H9 (cell line): ENCODE results near the gene PRKD2. TPM values are rescaled to one million over a fixed set of nuclear protein-coding genes. Genes with fewer than 3 reads are reported as not detected.

ENCODE experiments used
- DNase-seq: peaks from one replicate; pipeline ENCODE4 v3.0.0-alpha.2; 2017
- H2AFZ ChIP-seq: one replicate; pipeline ENCODE4 v1.6.1; 2013; ENCODE audit warnings: mild to moderate bottlenecking, low read length, control low read depth, moderate library complexity
- H2AK5ac ChIP-seq: 2 replicates; pipeline ENCODE4 v1.6.1; 2013; ENCODE audit warnings: low read length, control low read depth, mixed read lengths; ENCODE audit not compliant: insufficient read length
- H2BK120ac ChIP-seq: one replicate; pipeline ENCODE4 v1.6.1; 2013; ENCODE audit warnings: low read depth, mild to moderate bottlenecking, low read length, control low read depth, inconsistent platforms; ENCODE audit not compliant: poor library complexity, severe bottlenecking
- H2BK12ac ChIP-seq: 2 replicates; pipeline ENCODE4 v1.6.1; 2013; ENCODE audit warnings: low read length, control low read depth, mixed read lengths, low read depth; ENCODE audit not compliant: insufficient read length
- H2BK15ac ChIP-seq: 2 replicates; pipeline ENCODE4 v1.6.1; 2013; ENCODE audit warnings: low read depth, low read length, control low read depth
- H2BK20ac ChIP-seq: one replicate; pipeline ENCODE4 v1.6.1; 2013; ENCODE audit warnings: low read depth, mild to moderate bottlenecking, low read length, control low read depth, inconsistent platforms; ENCODE audit not compliant: poor library complexity, severe bottlenecking
- H2BK5ac ChIP-seq: 2 replicates; pipeline ENCODE4 v1.6.1; 2013; ENCODE audit warnings: low read length, control low read depth, mixed read lengths; ENCODE audit not compliant: insufficient read length
- H3K14ac ChIP-seq: 2 replicates; pipeline ENCODE4 v1.6.1; 2013; ENCODE audit warnings: low read length, control low read depth; ENCODE audit not compliant: insufficient read depth
- H3K18ac ChIP-seq: 2 replicates; pipeline ENCODE4 v1.6.1; 2013; ENCODE audit warnings: low read depth, mild to moderate bottlenecking, mixed read lengths, low read length, control low read depth; ENCODE audit not compliant: insufficient read length
- H3K23ac ChIP-seq: 2 replicates; pipeline ENCODE4 v1.6.1; 2013; ENCODE audit warnings: low read length, control low read depth, mixed read lengths, low read depth; ENCODE audit not compliant: insufficient read length
- H3K23me2 ChIP-seq: 2 replicates; pipeline ENCODE4 v1.6.1; 2013; ENCODE audit warnings: low read depth, mild to moderate bottlenecking, mixed read lengths, low read length, control low read depth; ENCODE audit not compliant: insufficient read length, poor library complexity, severe bottlenecking
- H3K27ac ChIP-seq: 2 replicates; pipeline ENCODE4 v1.5.1; 2013; ENCODE audit warnings: low read length, control low read depth, mixed read lengths, low read depth; ENCODE audit not compliant: insufficient read length
- H3K27me3 ChIP-seq: 2 replicates; pipeline ENCODE4 v1.6.1; 2013; ENCODE audit warnings: low read length, control low read depth, inconsistent platforms; ENCODE audit not compliant: insufficient read depth
- H3K4ac ChIP-seq: 2 replicates; pipeline ENCODE4 v1.6.1; 2013; ENCODE audit warnings: low read depth, mild to moderate bottlenecking, control low read depth, inconsistent platforms, low read length, moderate library complexity
- H3K4me1 ChIP-seq: 2 replicates; pipeline ENCODE4 v1.6.1; 2013; ENCODE audit warnings: low read length, control low read depth, inconsistent platforms; ENCODE audit not compliant: insufficient read depth
- H3K4me2 ChIP-seq: 2 replicates; pipeline ENCODE4 v1.6.1; 2013; ENCODE audit warnings: low read length, control low read depth, mixed read lengths; ENCODE audit not compliant: insufficient read length, insufficient read depth
- H3K56ac ChIP-seq: 2 replicates; pipeline ENCODE4 v1.6.1; 2013; ENCODE audit warnings: low read depth, mild to moderate bottlenecking, mixed read lengths, low read length, control low read depth; ENCODE audit not compliant: insufficient read length
- H3K79me1 ChIP-seq: 2 replicates; pipeline ENCODE4 v1.6.1; 2013; ENCODE audit warnings: low read depth, mild to moderate bottlenecking, moderate library complexity, low read length, control low read depth, inconsistent platforms; ENCODE audit not compliant: insufficient read depth, poor library complexity, severe bottlenecking
- H3K79me2 ChIP-seq: 2 replicates; pipeline ENCODE4 v1.6.1; 2013; ENCODE audit warnings: low read length, control low read depth, inconsistent platforms; ENCODE audit not compliant: insufficient read depth
- H3K9ac ChIP-seq: 2 replicates; pipeline ENCODE4 v1.6.1; 2013; ENCODE audit warnings: low read length, control low read depth, mixed read lengths; ENCODE audit not compliant: insufficient read length; ENCODE audit errors: extremely low read depth
- H3K9me3 ChIP-seq: one replicate; pipeline ENCODE4 v1.6.1; 2013; ENCODE audit warnings: low read depth, low read length, inconsistent platforms; ENCODE audit not compliant: control insufficient read depth
- H3T11ph ChIP-seq: one replicate; pipeline ENCODE4 v1.6.1; 2013; ENCODE audit warnings: mild to moderate bottlenecking, low read length, control low read depth, inconsistent platforms
- H4K20me1 ChIP-seq: one replicate; pipeline ENCODE4 v1.6.1; 2013; ENCODE audit not compliant: control insufficient read depth, insufficient read length, insufficient read depth
- H4K5ac ChIP-seq: 2 replicates; pipeline ENCODE4 v1.6.1; 2013; ENCODE audit warnings: low read depth, mild to moderate bottlenecking, mixed read lengths, low read length, control low read depth; ENCODE audit not compliant: insufficient read length
- H4K8ac ChIP-seq: replicated peaks from 2 replicates; pipeline ENCODE4 v1.6.1; 2013; ENCODE audit warnings: low read length, control low read depth, mixed read lengths, low read depth; ENCODE audit not compliant: insufficient read length
- H4K91ac ChIP-seq: 2 replicates; pipeline ENCODE4 v1.6.1; 2013; ENCODE audit warnings: low read depth, mild to moderate bottlenecking, moderate library complexity, mixed read lengths, low read length, control low read depth; ENCODE audit not compliant: insufficient read length
- H3K27ac Mint-ChIP-seq, 3 experiments: 2 replicates in 2 of 3; 3 replicates in 1 of 3; pipeline ENCODE4 v1.8.0; 2020 to 2021; ENCODE audit warnings: mixed read lengths in 3 of 3, mild to moderate bottlenecking in 1 of 3, moderate library complexity in 1 of 3
- H3K27me3 Mint-ChIP-seq: 2 replicates; pipeline ENCODE4 v1.8.0; 2021; ENCODE audit warnings: low read depth, mild to moderate bottlenecking, moderate library complexity, mixed read lengths
- H3K36me3 Mint-ChIP-seq, 3 experiments: 2 replicates in 2 of 3; 3 replicates in 1 of 3; pipeline ENCODE4 v1.8.0; 2020 to 2021; ENCODE audit warnings: low read depth in 3 of 3, mixed read lengths in 3 of 3; ENCODE audit not compliant: insufficient read depth in 1 of 3
- H3K4me1 Mint-ChIP-seq, 2 experiments: 2 replicates each; pipeline ENCODE4 v1.8.0; 2020; ENCODE audit warnings: mixed read lengths in 2 of 2
- H3K4me3 Mint-ChIP-seq, 2 experiments: 2 replicates in 1 of 2; 3 replicates in 1 of 2; pipeline ENCODE4 v1.8.0; 2020 to 2021; ENCODE audit warnings: mild to moderate bottlenecking in 2 of 2, mixed read lengths in 2 of 2, moderate library complexity in 1 of 2
- H3K9me3 Mint-ChIP-seq, 2 experiments: 2 replicates in 1 of 2; 3 replicates in 1 of 2; pipeline ENCODE4 v1.8.0; 2020; ENCODE audit warnings: mild to moderate bottlenecking in 2 of 2, mixed read lengths in 2 of 2, moderate library complexity in 1 of 2
- CTCF ChIP-seq: fragments of 200-600 bp; sonication (generic); conservative IDR thresholded peaks from 3 replicates; pipeline ENCODE4 v1.8.0; 2021; ENCODE audit warnings: antibody characterized with exemption, mild to moderate bottlenecking
- WGBS: extraction: QIAGEN DNeasy Blood & Tissue Kit; methylation state at CpG from one replicate; pipeline ENCODE4 v1.1.7; 2013; ENCODE audit warnings: missing lambda C conversion rate, low lambda C conversion rate, mixed read lengths; ENCODE audit not compliant: insufficient read length; ENCODE audit errors: extremely low coverage; 5-methylcytosine and 5-hydroxymethylcytosine counted together
- total RNA-seq: library from RNA; stranded (reverse); gene quantifications from 2 replicates; pipeline ENCODE4 v1.2.1, GENCODE V29; 2021

The PRKD2 gene
- total RNA-seq, 1 experiment from 2014 or later = 60.7 TPM

- Histone ChIP-seq H4K91ac (no peak overlapping the region), H2BK12ac (no peak overlapping the region), H2BK120ac (no peak overlapping the region), H3K14ac (no peak overlapping the region), H3K18ac (no peak overlapping the region), H3T11ph (no peak overlapping the region), H3K4me1 (no peaks in the 10 kb centered on the region; the same call in 1 of the 2 replicates), H3K27me3 (no peaks in the 10 kb centered on the region), H2BK15ac (no peak overlapping the region), H2AK5ac (no peak overlapping the region), H3K23me2 (peaks cover 15% of the 10 kb centered on the region), H4K20me1 (no peaks in the 10 kb centered on the region), H3K4me2 (peak overlapping the region; percentile 84), H3K9me3 (no peaks in the 10 kb centered on the region), H3K9ac (no peak overlapping the region), H3K79me1 (no peaks in the 10 kb centered on the region), H3K27ac (no peak overlapping the region), H2AFZ (no peak overlapping the region), H3K56ac (no peak overlapping the region), H2BK20ac (no peak overlapping the region), H4K8ac (no peak overlapping the region), H4K5ac (no peak overlapping the region), H2BK5ac (no peak overlapping the region), H3K79me2 (no peaks in the 10 kb centered on the region; the same call in 1 of the 2 replicates), H3K23ac (no peak overlapping the region), H3K4ac (no peak overlapping the region)
- Mint-ChIP-seq H3K36me3 (peaks cover 14 to 27% (median 27%) of the 10 kb centered on the region in 3 experiments), H3K4me1 (peaks cover 19 to 23% of the 10 kb centered on the region in 2 experiments), H3K27ac (peak overlapping the region in 2 of 3 experiments; percentile 90 to 95; a peak in 4 of 7 replicates), H3K27me3 (no peaks in the 10 kb centered on the region; the same call in 1 of the 2 replicates), H3K9me3 (no peaks in the 10 kb centered on the region), H3K4me3 (peak overlapping the region; percentile 91 to 97)
- TF ChIP-seq CTCF = no peak
- WGBS = no CpG with 5 or more reads among the region's 9 CpGs
- no peak for DNase-seq
These were observed 816 bp upstream of the PRKD2 start for GRCh38 chr19:46717716-46718143.
